ENCODE measurements around the gene HPCAL1.

HPCAL1 gene

GRCh38 chr2:10333966-10334365 lies 31.3 kb downstream of the HPCAL1 start:
- Histone ChIP-seq H3K4me1 (ENCODE audit: control insufficient read depth, insufficient read depth, low read length) (peaks cover 33% of the 10 kb centered on the region), H3K9ac (ENCODE audit: low read depth, low read length) (no peak overlapping the region), H3K4me3 (ENCODE audit: low read depth, low read length) (no peak overlapping the region), H3K9me3 (ENCODE audit: control insufficient read depth, insufficient read depth, low read length) (no peaks in the 10 kb centered on the region), H3K27ac (ENCODE audit: low read depth, low read length) (no peak overlapping the region), H3K27me3 (ENCODE audit: control insufficient read depth, insufficient read depth, low read length) (no peaks in the 10 kb centered on the region), H3K36me3 (ENCODE audit: control insufficient read depth, insufficient read depth, low read length) (no peaks in the 10 kb centered on the region)

- H3K4me1 ChIP-seq (ENCODE audit: control insufficient read depth, insufficient read depth, low read length): peaks cover 26% of the 10 kb centered on the region
- H3K27me3 ChIP-seq (ENCODE audit: control insufficient read depth, insufficient read depth, low read length): no peaks in the 10 kb centered on the region
- H3K9me3 ChIP-seq (ENCODE audit: control insufficient read depth, insufficient read depth, low read length): no peaks in the 10 kb centered on the region
- H3K4me3 ChIP-seq (ENCODE audit: low read depth, low read length): no peak overlapping the region
- H3K9ac ChIP-seq (ENCODE audit: low read depth, low read length): no peak overlapping the region
- H3K36me3 ChIP-seq (ENCODE audit: control insufficient read depth, insufficient read depth, low read length): no peaks in the 10 kb centered on the region
- H3K27ac ChIP-seq (ENCODE audit: low read depth, low read length): no peak overlapping the region
Measured at GRCh38 chr2:10335046-10335840, 32.5 kb downstream of the HPCAL1 start.

DNA sequence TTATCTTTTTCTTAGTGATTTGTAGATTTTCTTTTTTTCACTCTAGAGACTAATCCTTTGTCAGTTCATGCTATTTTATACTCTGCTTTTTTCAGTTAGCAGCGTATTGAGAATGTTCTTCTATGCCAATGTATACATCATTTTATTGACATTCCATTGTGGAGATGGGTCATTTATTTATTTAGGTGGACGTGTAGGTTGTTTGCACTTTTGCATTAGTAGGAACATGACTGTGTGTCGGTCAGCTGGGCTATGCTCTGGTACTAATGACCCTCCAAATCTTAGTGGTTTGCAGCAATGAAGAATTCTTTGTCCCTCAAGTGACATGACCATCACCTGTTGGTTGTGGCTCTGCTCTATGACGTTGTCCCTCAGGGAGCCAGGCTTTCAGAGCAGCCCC lies 33.6 kb downstream of the HPCAL1 start:
- Histone ChIP-seq H3K9ac (ENCODE audit: low read depth, low read length) (no peak overlapping the region), H3K4me1 (ENCODE audit: control insufficient read depth, insufficient read depth, low read length) (peaks cover 18% of the 10 kb centered on the region; the same call in 1 of the 2 replicates), H3K27ac (ENCODE audit: low read depth, low read length) (no peak overlapping the region)

GRCh38 chr2:10337449-10338269 lies 35.0 kb downstream of the HPCAL1 start:
- Histone ChIP-seq H3K9ac (ENCODE audit: low read depth, low read length) (no peak overlapping the region), H3K27me3 (ENCODE audit: control insufficient read depth, insufficient read depth, low read length) (no peaks in the 10 kb centered on the region), H3K27ac (ENCODE audit: low read depth, low read length) (no peak overlapping the region), H3K4me3 (ENCODE audit: low read depth, low read length) (no peak overlapping the region), H3K4me1 (ENCODE audit: control insufficient read depth, insufficient read depth, low read length) (peaks cover 7% of the 10 kb centered on the region; the same call in 1 of the 2 replicates), H3K36me3 (ENCODE audit: control insufficient read depth, insufficient read depth, low read length) (no peaks in the 10 kb centered on the region), H3K9me3 (ENCODE audit: control insufficient read depth, insufficient read depth, low read length) (no peaks in the 10 kb centered on the region)

More for the DNA sequence above, 33.6 kb downstream of the HPCAL1 start:
- H3K27me3 ChIP-seq (ENCODE audit: control insufficient read depth, insufficient read depth, low read length): no peaks in the 10 kb centered on the region
- H3K36me3 ChIP-seq (ENCODE audit: control insufficient read depth, insufficient read depth, low read length): no peaks in the 10 kb centered on the region
- no peak overlapping the region for H3K4me3 ChIP-seq (ENCODE audit: low read depth, low read length)
- H3K9me3 ChIP-seq (ENCODE audit: control insufficient read depth, insufficient read depth, low read length): no peaks in the 10 kb centered on the region

DNA sequence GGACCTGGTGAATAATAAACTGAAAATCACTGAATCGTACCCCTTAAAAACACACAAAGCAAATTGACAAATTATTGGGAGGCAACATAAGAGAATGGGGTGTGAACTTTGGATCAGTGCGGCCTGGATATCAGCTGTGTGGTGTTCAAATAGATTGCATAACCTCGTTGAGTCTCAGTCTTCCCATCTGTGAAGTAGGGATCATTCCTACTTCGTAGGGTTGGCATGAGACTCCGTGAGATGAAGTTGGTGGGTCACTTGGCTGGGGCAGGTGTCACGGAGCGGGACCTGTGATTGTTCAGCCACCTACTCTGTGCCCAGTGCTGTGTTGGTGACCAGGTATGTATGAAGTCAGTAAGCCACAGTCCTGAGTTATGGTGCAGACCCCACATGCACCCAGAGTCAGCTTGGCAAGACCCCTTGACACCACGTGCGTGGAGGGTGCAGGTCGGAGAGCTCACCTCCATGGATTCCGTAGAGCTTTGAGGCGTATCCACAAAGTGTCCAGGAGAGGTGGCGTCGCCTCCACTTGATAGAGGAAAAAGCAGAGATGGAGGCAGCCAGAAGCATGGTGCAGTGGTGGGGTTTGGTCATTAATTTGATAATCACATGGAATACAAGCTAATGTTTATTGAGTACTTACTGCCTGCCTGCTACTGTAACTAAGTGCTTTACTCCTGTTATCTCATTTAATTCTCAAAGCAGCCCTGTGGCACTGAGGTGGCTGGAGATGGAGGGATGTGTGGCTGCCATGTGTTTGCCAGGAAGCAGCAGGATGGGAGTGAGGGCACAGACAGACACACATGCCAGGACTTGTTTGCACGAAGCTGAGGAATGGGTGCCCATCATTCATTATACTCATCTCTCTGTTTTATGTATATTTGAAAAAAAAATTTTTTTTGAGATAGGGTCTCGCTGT lies 35.8 kb downstream of the HPCAL1 start:
- no peaks in the 10 kb centered on the region; the same call in 1 of the 2 replicates for H3K4me1 ChIP-seq (ENCODE audit: control insufficient read depth, insufficient read depth, low read length)
- no peaks in the 10 kb centered on the region for H3K9me3 ChIP-seq (ENCODE audit: control insufficient read depth, insufficient read depth, low read length)
- no peak overlapping the region for H3K4me3 ChIP-seq (ENCODE audit: low read depth, low read length)
- no peaks in the 10 kb centered on the region for H3K27me3 ChIP-seq (ENCODE audit: control insufficient read depth, insufficient read depth, low read length)
- H3K36me3 ChIP-seq (ENCODE audit: control insufficient read depth, insufficient read depth, low read length): no peaks in the 10 kb centered on the region
- no peak overlapping the region for H3K9ac ChIP-seq (ENCODE audit: low read depth, low read length)
- H3K27ac ChIP-seq (ENCODE audit: low read depth, low read length): no peak overlapping the region

DNA sequence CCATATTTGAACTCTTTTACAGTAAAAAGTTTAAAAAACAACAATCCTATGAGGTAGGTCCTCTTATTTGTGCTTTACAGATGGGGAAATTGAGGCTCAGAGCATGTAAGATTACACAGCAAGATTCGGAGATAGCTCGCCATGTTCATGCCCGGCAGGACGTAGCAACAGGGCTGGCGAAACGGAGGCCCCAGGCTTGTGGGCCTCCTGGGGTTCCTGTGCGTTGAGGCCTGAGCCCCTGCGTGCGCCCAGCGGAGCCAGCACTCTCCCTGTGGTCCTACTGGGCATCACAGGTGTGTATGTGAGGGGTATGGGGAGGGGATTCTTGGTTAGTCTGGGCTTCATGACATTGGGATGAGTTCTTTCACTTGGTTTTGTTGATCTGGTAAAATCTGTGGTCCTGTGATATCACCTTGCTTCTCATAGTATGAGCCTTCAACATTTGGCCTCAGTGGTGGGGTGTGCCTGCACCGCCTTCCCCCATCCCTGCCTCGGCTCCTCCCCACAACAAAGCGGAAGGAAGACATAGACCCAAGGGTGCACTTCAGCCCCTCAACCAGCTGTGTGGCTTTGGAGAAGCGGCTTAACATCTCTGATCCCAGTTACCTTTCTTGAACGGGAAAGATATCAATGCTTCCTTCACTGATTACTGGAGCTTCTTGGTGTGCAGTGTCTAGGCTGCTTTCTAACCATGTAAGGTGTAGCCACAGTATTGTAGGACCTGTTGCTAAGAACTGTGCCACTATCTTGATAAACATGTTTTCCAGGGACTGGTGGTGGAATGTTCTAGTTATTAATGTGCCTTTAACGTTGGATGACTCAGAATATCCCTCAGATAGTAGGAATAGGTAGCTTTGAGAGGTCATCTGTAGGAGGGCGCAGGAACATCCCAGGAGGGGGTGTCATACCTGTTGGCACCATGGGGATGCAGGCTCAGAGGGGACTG lies 37.2 kb downstream of the HPCAL1 start:
- H3K36me3 ChIP-seq (ENCODE audit: control insufficient read depth, insufficient read depth, low read length): no peaks in the 10 kb centered on the region
- H3K9ac ChIP-seq (ENCODE audit: low read depth, low read length): no peak overlapping the region
- no peak overlapping the region for H3K27ac ChIP-seq (ENCODE audit: low read depth, low read length)

GRCh38 chr2:10340593-10340975 lies 37.9 kb downstream of the HPCAL1 start:
- Histone ChIP-seq H3K27ac (ENCODE audit: low read depth, low read length) (no peak overlapping the region), H3K9me3 (ENCODE audit: control insufficient read depth, insufficient read depth, low read length) (no peaks in the 10 kb centered on the region), H3K4me1 (ENCODE audit: control insufficient read depth, insufficient read depth, low read length) (no peaks in the 10 kb centered on the region), H3K27me3 (ENCODE audit: control insufficient read depth, insufficient read depth, low read length) (no peaks in the 10 kb centered on the region), H3K9ac (ENCODE audit: low read depth, low read length) (no peak overlapping the region), H3K4me3 (ENCODE audit: low read depth, low read length) (no peak overlapping the region), H3K36me3 (ENCODE audit: control insufficient read depth, insufficient read depth, low read length) (no peaks in the 10 kb centered on the region)

More for the DNA sequence above, 37.2 kb downstream of the HPCAL1 start:
- Histone ChIP-seq H3K9me3 (ENCODE audit: control insufficient read depth, insufficient read depth, low read length) (no peaks in the 10 kb centered on the region), H3K4me1 (ENCODE audit: control insufficient read depth, insufficient read depth, low read length) (no peaks in the 10 kb centered on the region), H3K27me3 (ENCODE audit: control insufficient read depth, insufficient read depth, low read length) (no peaks in the 10 kb centered on the region), H3K4me3 (ENCODE audit: low read depth, low read length) (no peak overlapping the region)

DNA sequence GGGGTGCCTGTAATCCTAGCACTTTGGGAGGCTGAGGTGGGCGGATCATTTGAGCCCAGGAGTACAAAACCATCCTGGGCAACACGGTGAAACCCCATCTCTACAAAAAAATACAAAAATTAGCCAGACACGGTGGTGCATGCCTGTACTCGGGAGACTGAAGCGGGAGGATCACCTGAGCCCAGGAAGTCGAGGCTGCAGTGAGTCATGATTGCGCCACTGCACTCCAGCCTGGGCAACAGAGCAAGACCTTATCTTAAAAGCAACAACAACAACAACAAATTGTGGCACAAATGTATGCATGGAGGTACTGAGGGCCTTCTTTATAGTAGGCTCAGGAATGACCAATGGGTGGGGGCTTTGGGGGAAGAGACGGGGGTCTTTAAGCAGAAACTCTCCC lies 38.5 kb downstream of the HPCAL1 start:
- Histone ChIP-seq H3K27ac (ENCODE audit: low read depth, low read length) (no peak overlapping the region), H3K9me3 (ENCODE audit: control insufficient read depth, insufficient read depth, low read length) (no peaks in the 10 kb centered on the region), H3K27me3 (ENCODE audit: control insufficient read depth, insufficient read depth, low read length) (no peaks in the 10 kb centered on the region), H3K36me3 (ENCODE audit: control insufficient read depth, insufficient read depth, low read length) (no peaks in the 10 kb centered on the region), H3K9ac (ENCODE audit: low read depth, low read length) (no peak overlapping the region), H3K4me3 (ENCODE audit: low read depth, low read length) (no peak overlapping the region), H3K4me1 (ENCODE audit: control insufficient read depth, insufficient read depth, low read length) (no peaks in the 10 kb centered on the region)

DNA sequence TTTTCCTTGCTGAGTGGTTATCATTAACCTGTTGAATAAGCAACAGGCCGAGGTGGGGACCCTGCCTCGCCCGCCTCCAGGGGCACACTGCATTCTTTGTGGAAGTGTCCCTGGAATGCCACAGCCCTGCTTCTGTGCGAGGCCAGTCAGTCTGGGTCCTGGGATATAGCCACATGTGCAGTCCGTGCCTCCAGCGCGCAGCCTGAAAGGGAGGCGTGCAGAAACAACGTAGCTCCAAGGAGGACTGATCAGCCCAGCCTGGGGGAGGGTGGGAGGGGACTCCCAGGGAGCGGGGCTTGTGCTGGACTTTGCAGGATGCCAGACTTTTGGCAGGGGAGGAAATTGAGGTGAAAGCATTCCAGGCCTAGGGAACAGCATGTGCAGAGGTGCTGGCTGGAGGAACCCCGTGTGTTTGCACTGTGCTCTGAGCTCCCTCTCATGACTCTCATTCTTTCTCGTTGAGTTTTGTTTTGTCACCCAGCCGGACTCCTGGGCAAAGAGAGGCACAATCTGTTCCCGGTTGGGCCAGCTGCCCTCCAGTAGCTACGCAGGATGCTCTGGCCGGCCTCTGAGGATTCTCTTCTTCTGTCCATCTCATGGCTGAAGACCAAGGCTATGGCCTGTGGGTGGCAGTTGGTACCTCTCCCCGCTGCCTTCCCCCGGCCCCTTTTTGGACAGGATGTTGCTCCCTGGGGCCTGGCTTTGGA lies 39.7 kb downstream of the HPCAL1 start:
- Histone ChIP-seq H3K9ac (ENCODE audit: low read depth, low read length) (no peak overlapping the region), H3K36me3 (ENCODE audit: control insufficient read depth, insufficient read depth, low read length) (no peaks in the 10 kb centered on the region), H3K4me1 (ENCODE audit: control insufficient read depth, insufficient read depth, low read length) (peaks cover 8% of the 10 kb centered on the region; the same call in 1 of the 2 replicates), H3K9me3 (ENCODE audit: control insufficient read depth, insufficient read depth, low read length) (no peaks in the 10 kb centered on the region), H3K4me3 (ENCODE audit: low read depth, low read length) (no peak overlapping the region), H3K27me3 (ENCODE audit: control insufficient read depth, insufficient read depth, low read length) (no peaks in the 10 kb centered on the region), H3K27ac (ENCODE audit: low read depth, low read length) (no peak overlapping the region)
